T47D (cell line): ENCODE measurements around the gene POM121L12.

ENCODE experiments used
- DNase-seq, 2 experiments: peaks; one replicate each; pipeline versions ENCODE4 v3.0.0 to v3.0.0-alpha.2; 2011 to 2012; ENCODE audit warnings: low read depth in 1 of 2, low spot score in 1 of 2
- JUND ChIP-seq: IDR thresholded peaks from 2 replicates; pipeline ENCODE4 v1.6.1; 2012; ENCODE audit warnings: low read depth
- in situ Hi-C: cut with HindIII; loops from 2 replicates; pipeline ENCODE4 v1.10.0; 2016; ENCODE audit warnings: low sequenced_read_pairs, low pct_unique_long_range_greater_than_20kb

The POM121L12 gene

DNA sequence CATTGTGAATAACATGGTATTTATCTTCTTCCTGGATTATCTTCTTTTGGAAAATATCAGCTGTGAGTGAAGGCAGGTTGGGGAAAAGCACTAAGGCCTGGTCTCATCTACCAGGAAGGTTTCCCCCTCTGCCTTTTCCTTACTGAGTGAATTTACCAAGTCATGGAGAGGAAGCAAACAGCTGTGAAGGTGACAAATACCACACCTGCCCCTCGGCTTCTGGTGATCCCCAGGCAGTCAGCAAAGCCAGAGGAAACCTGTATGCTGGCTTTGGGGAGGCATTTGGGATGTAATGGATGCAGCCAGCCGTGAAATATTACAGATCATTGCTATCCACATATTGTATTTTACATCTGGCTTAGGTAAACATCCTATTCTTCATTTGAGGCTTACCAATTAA, 24.2 kb downstream of the POM121L12 start:
- no peak for DNase-seq
- no peak for TF ChIP-seq JUND
- in situ Hi-C loops: no loop called here

DNA sequence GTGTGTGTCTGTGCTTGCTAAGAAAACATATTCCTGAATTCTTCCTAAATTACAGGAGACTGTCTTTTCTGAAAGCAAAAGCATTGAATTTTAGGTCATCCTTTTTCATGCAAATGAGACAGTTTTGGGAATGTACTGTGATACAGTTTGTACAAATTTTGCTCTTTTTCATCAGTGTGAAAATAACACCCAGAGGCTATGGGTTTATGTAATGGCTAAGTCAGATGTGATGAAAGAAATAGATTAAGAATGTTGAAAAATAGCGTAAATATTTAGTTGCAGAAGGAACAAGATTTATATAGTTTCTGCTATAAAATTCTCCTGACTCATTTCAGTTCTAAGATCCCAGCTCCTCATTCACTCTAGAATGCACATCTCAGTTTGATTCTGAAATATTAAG, 24.6 kb downstream of the POM121L12 start:
- TF ChIP-seq JUND: no peak
- DNase-seq: no peak

DNA sequence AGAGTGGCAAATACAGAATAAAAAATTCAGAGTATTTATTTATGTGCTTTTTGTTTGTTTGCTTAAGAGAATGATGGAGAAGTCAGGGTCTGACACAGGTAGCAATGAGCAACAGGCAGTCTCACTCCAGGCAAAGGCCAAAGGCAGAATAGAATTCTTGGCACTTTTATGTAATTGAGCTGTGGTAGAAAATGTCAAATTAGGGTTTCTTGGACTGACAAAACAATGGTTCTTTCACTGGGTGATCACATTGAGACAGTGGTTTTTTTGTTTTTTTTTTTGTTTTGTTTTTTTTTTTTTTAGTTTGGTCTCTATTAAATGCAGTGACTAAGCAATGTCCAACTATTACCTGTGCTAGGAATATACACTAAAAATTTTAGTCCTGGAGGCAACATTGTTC, 27.4 kb downstream of the POM121L12 start:
- TF ChIP-seq JUND: no peak
- in situ Hi-C loops: no loop called here
- no peak for DNase-seq

More for the DNA sequence above, 24.6 kb downstream of the POM121L12 start:
- in situ Hi-C loops: no loop called here

DNA sequence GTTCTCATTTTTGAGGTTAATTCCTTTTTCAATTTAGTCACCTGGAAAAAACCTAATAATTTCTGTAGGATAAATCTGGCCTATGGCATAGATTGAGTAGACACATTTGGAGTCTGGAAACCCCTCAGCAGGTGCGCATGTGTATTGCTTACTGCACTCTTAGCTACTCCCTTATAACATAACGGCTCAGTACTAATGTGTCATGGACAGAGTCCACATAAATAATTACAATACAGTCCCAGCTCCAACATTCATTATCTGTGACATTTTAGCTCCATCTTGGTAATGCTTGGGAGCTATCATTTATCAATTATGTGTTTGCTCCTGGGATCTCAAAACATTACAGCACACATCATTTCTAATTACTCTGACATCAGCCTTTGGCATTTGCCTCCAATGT, 33.2 kb downstream of the POM121L12 start:
- no peak for DNase-seq
- no peak for TF ChIP-seq JUND
- in situ Hi-C loops: no loop called here

DNA sequence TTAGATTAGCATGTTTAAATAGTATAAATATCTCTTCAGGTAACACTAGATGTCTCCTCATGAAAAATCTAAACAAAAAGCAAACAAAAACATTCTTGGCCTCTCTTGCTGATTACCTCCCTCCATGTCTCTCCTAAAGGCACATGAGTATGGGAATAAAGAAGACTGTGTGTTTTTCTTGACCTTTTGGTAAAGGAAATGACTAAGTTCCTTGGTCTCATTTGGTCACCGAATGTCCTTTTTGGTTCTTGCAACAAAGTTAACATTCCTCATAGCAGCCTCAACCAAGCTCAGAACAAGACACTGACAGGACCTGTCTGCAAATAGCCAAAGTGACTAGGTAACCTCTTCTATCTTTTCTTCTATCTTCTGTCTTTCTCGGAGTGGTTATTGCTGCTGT, 35.5 kb downstream of the POM121L12 start:
- no peak for DNase-seq
- in situ Hi-C loops: no loop called here
- TF ChIP-seq JUND: no peak
